Mammary epithelial cell (primary cell): Measurements from ENCODE around the gene EVC.

Source experiments
- EZH2 ChIP-seq: IDR thresholded peaks from 2 replicates; pipeline ENCODE4 v1.6.1; 2012; ENCODE audit warnings: low read length, inconsistent platforms, borderline replicate concordance
- TF ChIP-seq, protein P1 (sequence below), 2 donors: IDR thresholded peaks in 1 of 2; conservative IDR thresholded peaks in 1 of 2; 2 replicates each; pipeline ENCODE4 v1.5.1; 2011 to 2012; ENCODE audit warnings: inconsistent platforms in 2 of 2, low read length in 2 of 2, mild to moderate bottlenecking in 2 of 2, control low read depth in 1 of 2, low read depth in 1 of 2; ENCODE audit not compliant: insufficient read depth in 1 of 2; ENCODE audit errors: extremely low read depth in 1 of 2

DNA sequence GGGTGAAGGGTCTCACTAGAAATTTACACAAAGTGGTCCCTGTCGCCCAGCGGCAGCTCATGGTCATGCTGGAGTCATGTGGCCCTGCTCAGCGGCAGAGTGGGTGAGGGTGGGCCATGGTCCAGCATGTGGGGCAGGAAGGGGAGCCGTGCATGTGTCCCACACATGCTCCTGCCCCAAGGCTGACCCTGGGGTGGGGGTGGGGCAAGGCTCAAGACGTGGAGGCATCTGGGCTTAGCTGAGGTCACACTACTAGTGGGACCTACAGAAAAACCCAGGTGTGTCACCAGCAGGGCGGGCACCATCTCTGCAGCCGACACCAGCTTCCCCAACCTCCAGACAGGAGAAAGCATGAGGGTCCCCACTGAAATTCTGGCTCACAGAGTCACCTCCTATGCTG lies 42.4 kb downstream of the EVC start:
- TF ChIP-seq, protein P1, sequence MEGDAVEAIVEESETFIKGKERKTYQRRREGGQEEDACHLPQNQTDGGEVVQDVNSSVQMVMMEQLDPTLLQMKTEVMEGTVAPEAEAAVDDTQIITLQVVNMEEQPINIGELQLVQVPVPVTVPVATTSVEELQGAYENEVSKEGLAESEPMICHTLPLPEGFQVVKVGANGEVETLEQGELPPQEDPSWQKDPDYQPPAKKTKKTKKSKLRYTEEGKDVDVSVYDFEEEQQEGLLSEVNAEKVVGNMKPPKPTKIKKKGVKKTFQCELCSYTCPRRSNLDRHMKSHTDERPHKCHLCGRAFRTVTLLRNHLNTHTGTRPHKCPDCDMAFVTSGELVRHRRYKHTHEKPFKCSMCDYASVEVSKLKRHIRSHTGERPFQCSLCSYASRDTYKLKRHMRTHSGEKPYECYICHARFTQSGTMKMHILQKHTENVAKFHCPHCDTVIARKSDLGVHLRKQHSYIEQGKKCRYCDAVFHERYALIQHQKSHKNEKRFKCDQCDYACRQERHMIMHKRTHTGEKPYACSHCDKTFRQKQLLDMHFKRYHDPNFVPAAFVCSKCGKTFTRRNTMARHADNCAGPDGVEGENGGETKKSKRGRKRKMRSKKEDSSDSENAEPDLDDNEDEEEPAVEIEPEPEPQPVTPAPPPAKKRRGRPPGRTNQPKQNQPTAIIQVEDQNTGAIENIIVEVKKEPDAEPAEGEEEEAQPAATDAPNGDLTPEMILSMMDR (conservative IDR thresholded peaks at IDR 0.05 in 1 of 2, IDR thresholded peaks at IDR 0.05 in 1 of 2; ENCODE audit: extremely low read depth in 1 of 2, insufficient read depth in 1 of 2, low read depth in 1 of 2, low read length in 2 of 2) = no peak
- TF ChIP-seq EZH2 = no peak
